HG03571 (cell line): ENCODE results near the gene ADGB.
"Not testable (repeated sequence)": the region's sequence is repeated elsewhere in the genome, so short reads cannot be mapped to it uniquely, and the experiment has no call there.

Experiments
- ATAC-seq: cut with Tn5 transposase; IDR thresholded peaks from one replicate; pipeline ENCODE4 v1.9.1; 2021; ENCODE audit not compliant: unreplicated experiment

Gene ADGB

DNA sequence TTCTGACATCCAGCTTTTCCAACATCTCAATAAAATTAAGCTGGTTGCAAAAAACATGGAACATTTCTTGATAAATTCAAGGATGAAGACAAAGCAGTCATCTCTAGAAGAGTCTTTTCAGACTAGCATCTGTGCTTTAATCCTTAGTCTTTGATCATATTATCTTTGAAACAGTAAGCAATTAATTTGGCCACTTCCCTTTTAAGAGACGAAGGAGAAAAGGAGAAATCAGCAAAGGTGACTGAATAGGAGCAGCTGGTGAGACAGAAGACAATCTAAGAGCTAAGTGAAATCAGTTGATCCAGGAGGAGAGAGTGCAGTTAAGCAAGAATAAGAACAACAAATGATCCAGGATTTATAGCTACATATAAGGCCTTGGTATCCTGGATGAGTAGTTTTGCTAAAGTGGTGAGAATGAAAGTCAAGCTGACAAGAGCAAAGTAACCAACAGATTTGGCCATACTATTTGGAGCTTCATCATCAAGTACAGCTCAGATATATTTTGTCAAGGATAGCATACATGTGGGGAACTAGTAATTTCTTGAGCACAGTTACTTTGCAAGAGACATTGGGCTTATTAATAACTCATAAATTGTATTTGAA lies 215.5 kb downstream of the ADGB start:
- ATAC-seq, result no peak

- not testable (repeated sequence) for ATAC-seq
These were observed 217.0 kb downstream of the ADGB start for GRCh38 chr6:146815511-146816462.

GRCh38 chr6:146819596-146820320 lies 221.0 kb downstream of the ADGB start:
- ATAC-seq, result no peak

- ATAC-seq, result no peak
These were observed 228.6 kb downstream of the ADGB start for GRCh38 chr6:146827216-146827928.

DNA sequence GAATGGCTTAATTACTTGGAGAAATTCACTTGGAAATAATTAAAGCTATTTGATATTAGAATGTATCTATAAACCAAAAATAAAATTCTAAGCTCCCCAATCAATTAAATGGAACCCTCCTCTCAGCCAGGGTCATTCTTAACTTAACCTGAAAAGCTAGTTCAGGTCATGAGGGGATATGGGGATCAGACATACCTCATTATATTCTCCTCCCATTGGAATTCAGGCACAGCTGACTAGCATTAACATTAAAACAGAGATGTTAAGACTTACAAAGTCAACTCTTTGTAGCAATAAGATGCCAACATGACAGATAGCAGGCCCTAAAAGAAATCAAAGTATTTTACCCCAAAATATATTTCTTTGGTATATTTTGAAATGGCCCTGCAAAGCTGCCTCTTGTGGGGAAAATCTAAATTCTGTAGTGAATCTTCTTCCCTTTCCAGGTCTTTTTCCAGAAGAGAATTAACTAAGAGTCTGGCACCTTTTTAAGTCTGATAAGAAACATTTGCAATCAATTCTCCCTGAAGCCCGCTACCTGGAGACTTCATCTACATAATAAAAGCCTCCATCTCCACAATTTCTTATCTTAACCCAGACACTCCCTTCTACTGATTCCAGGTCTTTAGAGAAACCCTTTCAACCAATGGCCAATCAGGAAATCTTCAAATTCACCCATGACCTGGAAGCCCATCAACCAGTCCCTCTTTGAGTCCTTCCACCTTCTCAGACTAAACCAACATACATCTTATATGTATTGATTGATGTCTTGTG lies 231.2 kb downstream of the ADGB start:
- ATAC-seq, result no peak

- ATAC-seq, result no peak
These were observed 234.4 kb downstream of the ADGB start for GRCh38 chr6:146833157-146833556.

DNA sequence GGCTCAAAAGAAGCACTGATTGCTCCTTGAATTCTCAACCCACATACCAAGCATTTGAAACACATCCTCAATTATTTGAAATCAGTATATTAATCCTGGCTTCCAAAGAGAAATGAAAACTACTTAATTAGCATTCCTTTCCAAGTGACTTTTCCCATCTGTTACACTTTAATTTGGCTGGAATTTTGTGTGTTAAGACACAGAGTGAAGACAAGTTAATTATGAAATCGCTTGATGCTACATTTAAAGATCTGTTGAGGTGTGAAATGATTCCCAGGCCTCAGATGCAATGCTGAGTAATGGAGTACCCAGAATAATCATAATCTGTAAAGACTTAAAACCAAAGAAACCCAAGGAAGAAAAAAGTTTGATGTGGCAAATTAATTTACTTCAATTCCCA lies 241.4 kb downstream of the ADGB start:
- ATAC-seq, result no peak

DNA sequence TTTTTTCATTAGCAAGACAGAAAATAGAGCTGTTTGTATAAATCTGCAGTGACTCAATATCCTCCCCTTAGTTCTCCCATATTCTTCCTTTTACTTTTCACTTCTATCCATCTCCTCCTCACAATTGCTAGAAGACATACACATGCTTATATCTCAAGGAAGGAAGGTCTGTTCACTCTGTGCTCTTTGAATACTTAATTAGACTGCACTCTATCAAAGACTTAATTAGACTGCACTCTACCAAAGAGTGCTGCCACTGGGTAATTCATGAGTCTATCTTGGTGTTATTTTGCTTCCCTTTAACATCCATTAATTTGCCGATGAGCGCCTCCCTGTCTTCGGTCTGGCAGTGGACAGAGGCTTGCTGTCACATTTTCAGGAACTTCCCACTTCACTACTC lies 241.9 kb downstream of the ADGB start:
- no peak for ATAC-seq

DNA sequence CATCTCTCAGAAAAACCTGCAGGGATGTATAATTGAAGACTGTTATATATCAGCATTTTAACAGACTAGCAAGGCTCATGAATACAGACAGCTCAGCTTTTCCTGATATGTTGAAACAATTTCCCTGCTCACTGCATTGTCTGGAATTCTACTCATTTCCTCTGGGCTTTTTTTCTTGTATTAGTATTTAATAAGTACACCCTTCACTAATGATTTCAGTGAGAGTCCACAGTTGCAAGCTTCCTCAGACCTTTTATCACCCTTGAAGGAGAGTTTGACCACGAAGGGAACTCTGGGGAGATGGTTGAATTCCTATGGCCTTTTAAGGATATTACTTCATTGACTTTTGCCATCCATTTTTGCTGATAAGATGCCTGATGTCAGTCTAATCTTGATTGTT lies 248.7 kb downstream of the ADGB start:
- no peak for ATAC-seq

DNA sequence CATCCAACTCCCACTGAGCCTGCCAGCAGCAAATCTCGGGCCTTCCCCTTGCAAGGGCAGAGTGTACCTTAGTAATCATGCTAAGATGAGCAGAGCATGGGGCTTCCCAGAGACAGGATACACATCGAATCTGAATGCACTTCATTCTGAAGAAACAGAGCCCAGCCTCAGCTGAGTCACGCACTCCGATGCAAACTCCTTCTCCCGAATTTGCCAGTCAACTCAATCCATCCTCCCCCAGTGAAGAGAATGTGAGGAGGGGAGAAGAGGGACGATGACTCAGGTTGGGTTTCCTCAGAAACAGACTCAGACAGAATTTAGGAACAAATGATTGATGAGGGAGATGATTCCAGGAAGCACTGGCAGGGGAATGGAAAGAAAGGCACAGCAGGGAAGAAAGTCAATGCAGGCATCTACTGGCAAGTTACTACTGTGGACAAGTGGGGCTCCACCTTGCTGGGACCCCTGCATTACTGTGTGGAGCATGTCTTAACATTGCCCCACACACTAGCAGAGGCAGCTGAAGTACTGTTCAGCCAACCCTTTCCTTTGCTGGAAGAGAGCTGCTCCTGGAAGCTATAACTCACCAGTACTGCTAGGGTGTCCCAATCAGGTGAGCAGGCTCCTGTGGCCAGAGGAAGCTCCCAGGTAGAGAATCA lies 251.6 kb downstream of the ADGB start:
- ATAC-seq, result no peak

DNA sequence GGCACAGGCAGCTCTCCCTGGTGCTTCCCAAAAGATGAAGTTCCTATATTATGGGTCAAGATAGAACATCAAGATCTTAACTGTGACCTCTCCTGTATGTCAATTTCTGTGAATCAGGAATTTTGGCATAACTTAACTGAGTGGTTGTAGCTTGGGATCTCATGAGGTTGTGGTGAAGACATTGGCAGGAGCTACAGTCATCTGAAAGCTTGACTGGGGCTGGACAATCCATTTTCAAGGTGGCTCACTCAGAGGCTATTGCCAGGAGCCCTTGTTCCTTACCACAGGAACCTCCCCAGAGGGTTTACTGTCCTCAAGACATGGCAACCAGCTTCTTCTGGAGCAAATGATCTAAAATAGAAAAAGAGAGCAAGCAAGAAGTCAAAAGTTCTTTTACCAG lies 252.2 kb downstream of the ADGB start:
- no peak for ATAC-seq

- ATAC-seq, result no peak
These were observed 253.1 kb downstream of the ADGB start for GRCh38 chr6:146851837-146852236.

- not testable (repeated sequence) for ATAC-seq
These were observed 255.9 kb downstream of the ADGB start for GRCh38 chr6:146854521-146855255.

GRCh38 chr6:146855889-146856288 lies 257.1 kb downstream of the ADGB start:
- no peak for ATAC-seq

DNA sequence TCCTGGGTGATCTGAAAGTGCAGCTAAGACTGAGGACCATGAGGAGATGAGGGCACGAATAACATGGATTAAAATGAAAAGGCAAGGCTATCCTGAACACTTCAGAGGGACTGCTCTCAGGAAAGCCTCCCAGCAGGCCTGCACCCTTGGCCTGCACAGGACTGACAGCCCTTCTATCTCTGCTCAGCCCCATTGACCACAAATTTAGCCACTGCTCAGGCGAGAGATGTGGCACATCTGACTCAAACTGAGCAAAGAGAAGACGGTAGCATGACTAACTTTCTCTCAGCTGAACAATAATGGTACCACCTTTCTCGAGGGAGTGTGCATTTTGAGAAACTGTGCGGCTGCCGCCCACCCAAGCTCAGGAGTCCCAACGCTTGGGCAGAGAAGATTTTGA lies 257.5 kb downstream of the ADGB start:
- no peak for ATAC-seq

DNA sequence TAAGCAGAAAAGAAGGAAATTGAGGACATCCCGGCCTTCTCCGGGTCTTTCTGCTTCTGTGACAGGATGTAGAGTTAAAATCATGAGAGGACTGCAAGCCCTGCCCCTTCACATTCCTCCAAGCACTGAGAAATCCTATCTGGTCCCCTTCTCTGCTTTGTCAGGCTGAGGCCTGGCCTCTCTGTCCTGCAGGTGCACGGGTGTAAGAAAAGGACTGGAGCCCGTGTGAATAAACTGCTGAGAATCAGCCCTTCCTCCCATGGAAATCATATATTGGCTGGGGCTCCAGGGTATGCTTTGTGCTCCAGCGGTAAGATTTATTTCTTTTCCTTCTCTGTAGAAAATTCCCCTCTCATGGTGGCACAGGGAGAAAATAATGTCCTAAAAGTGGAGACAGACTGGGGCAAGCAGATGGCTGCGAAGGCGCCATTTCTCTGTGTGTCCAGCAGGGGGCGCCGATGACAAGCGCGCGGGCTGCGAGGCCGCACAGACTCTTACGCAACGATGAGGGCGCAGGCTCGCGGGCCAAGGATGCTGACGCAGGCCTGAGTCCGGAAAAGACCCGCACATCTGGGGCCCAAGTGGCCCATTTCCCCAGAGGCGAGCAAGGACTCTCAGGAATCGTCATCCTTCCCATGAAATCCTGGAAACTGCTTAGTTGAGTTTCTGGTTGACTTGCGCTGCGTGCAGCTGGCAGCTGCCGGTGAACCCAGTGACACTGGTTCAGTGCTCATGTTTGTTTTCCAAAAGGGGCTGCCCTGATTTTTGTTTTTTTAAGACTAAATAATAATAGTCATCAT lies 258.6 kb downstream of the ADGB start:
- ATAC-seq, result peak; percentile 97

GRCh38 chr6:146857980-146858347 lies 259.2 kb downstream of the ADGB start:
- peak; percentile 24 for ATAC-seq

GRCh38 chr6:146859206-146859605 lies 260.4 kb downstream of the ADGB start:
- ATAC-seq, result no peak
